CD4-positive, alpha-beta T cell treated with Interleukin-1 beta for 1 hour (primary cell): ENCODE results near the gene ADGRF3.
"Not testable (repeated sequence)": the region's sequence is repeated elsewhere in the genome, so short reads cannot be mapped to it uniquely, and the experiment has no call there.

Source experiments
- DNase-seq, 2 donors: peaks; one replicate each; pipeline ENCODE4 v3.0.0-alpha.2; 2020 to 2022

The ADGRF3 gene

GRCh38 chr2:26346454-26347053 is at the start of gene ADGRF3:
Gene ADGRF3 (minus strand): TSS chr2:26346789. CDS start chr2:26346234, 555 bp downstream.
- peak; percentile 62 to 71 for DNase-seq

GRCh38 chr2:26395394-26395793 is 48.8 kb upstream of the ADGRF3 start:
- no peak for DNase-seq

- no peak for DNase-seq
Observed at GRCh38 chr2:26394694-26395093, 48.1 kb upstream of the ADGRF3 start.

GRCh38 chr2:26387189-26387588 is 40.6 kb upstream of the ADGRF3 start:
- DNase-seq, result no peak

- DNase-seq, result no peak
Observed at GRCh38 chr2:26384597-26384996, 38.0 kb upstream of the ADGRF3 start.

- DNase-seq, result no peak
Observed at GRCh38 chr2:26384183-26384582, 37.6 kb upstream of the ADGRF3 start.

- no peak for DNase-seq
Observed at GRCh38 chr2:26382564-26382963, 36.0 kb upstream of the ADGRF3 start.

GRCh38 chr2:26380281-26380680 is 33.7 kb upstream of the ADGRF3 start:
- DNase-seq, result no peak

- no peak for DNase-seq
Observed at GRCh38 chr2:26376799-26377198, 30.2 kb upstream of the ADGRF3 start.

- not testable (repeated sequence) for DNase-seq
Observed at GRCh38 chr2:26370909-26371308, 24.3 kb upstream of the ADGRF3 start.

GRCh38 chr2:26369664-26370063 is 23.1 kb upstream of the ADGRF3 start:
- not testable (repeated sequence) for DNase-seq

- DNase-seq, result no peak
Observed at GRCh38 chr2:26366957-26367356, 20.4 kb upstream of the ADGRF3 start.

GRCh38 chr2:26364669-26365068 is 18.1 kb upstream of the ADGRF3 start:
- no peak for DNase-seq

GRCh38 chr2:26363958-26364357 is 17.4 kb upstream of the ADGRF3 start:
- no peak for DNase-seq

GRCh38 chr2:26363323-26363722 is 16.7 kb upstream of the ADGRF3 start:
- DNase-seq, result no peak

- DNase-seq, result no peak
Observed at GRCh38 chr2:26359886-26360473, 13.4 kb upstream of the ADGRF3 start.

GRCh38 chr2:26356771-26357170 is 10.2 kb upstream of the ADGRF3 start:
- no peak for DNase-seq

- DNase-seq, result no peak
Observed at GRCh38 chr2:26356111-26356510, 9.5 kb upstream of the ADGRF3 start.

- no peak for DNase-seq
Observed at GRCh38 chr2:26355038-26355995, 8.7 kb upstream of the ADGRF3 start.

- not testable (repeated sequence) for DNase-seq
Observed at GRCh38 chr2:26354469-26354868, 7.9 kb upstream of the ADGRF3 start.

GRCh38 chr2:26352892-26353291 is 6.3 kb upstream of the ADGRF3 start:
- DNase-seq, result no peak

- DNase-seq, result no peak
Observed at GRCh38 chr2:26351375-26352090, 4.9 kb upstream of the ADGRF3 start.

- DNase-seq, result no peak
Observed at GRCh38 chr2:26349690-26350089, 3.1 kb upstream of the ADGRF3 start.
